DND-41 (cell line): Measurements from ENCODE around the gene OR8S1.

Source experiments
- ATAC-seq: fragments of 200-7000 bp; cut with Tn5 transposase; 3 replicates; pipeline ENCODE4 v1.9.1; 2021; ENCODE audit warnings: low read depth; ENCODE audit not compliant: insufficient read depth
- DNase-seq: peaks from one replicate; pipeline ENCODE4 v3.0.0-alpha.2; 2020
- H2AFZ ChIP-seq: 2 replicates; pipeline ENCODE4 v1.6.0; 2012; ENCODE audit warnings: low read depth, low read length
- H3K27ac ChIP-seq: 2 replicates; pipeline ENCODE4 v1.5.1; 2012; ENCODE audit warnings: low read length, inconsistent platforms
- H3K27me3 ChIP-seq: fragments of 200-600 bp; sonication (generic); 2 replicates; pipeline ENCODE4 v1.6.0; 2012; ENCODE audit warnings: low read length, mild to moderate bottlenecking, inconsistent platforms; ENCODE audit not compliant: insufficient read depth, poor library complexity
- H3K36me3 ChIP-seq: 2 replicates; pipeline ENCODE4 v1.5.1; 2012; ENCODE audit warnings: low read length, inconsistent platforms; ENCODE audit not compliant: insufficient read depth
- H3K4me1 ChIP-seq: 2 replicates; pipeline ENCODE4 v1.5.1; 2012; ENCODE audit warnings: mild to moderate bottlenecking, low read length; ENCODE audit not compliant: insufficient read depth
- H3K4me2 ChIP-seq: 2 replicates; pipeline ENCODE4 v1.6.0; 2012; ENCODE audit warnings: mild to moderate bottlenecking, moderate library complexity, low read length, inconsistent platforms; ENCODE audit not compliant: insufficient read depth
- H3K4me3 ChIP-seq, 2 experiments: fragments of 200-600 bp in 1 of 2; shearing (Covaris generic) in 1 of 2; 2 replicates each; pipeline ENCODE4 v1.5.1; 2012 to 2016; ENCODE audit warnings: inconsistent platforms in 2 of 2, low read length in 2 of 2, mild to moderate bottlenecking in 2 of 2, low read depth in 1 of 2, moderate library complexity in 1 of 2
- H3K79me2 ChIP-seq: 2 replicates; pipeline ENCODE4 v1.6.0; 2012; ENCODE audit warnings: low read length, inconsistent platforms; ENCODE audit not compliant: insufficient read depth
- H3K9ac ChIP-seq: 2 replicates; pipeline ENCODE4 v1.6.0; 2012; ENCODE audit warnings: low read depth, mild to moderate bottlenecking, inconsistent platforms, low read length, moderate library complexity
- H3K9me3 ChIP-seq: 2 replicates; pipeline ENCODE4 v1.5.1; 2012; ENCODE audit warnings: low read length, moderate library complexity, mild to moderate bottlenecking, inconsistent platforms; ENCODE audit not compliant: insufficient read depth, severe bottlenecking
- H4K20me1 ChIP-seq: 2 replicates; pipeline ENCODE4 v1.6.0; 2012; ENCODE audit warnings: low read length; ENCODE audit not compliant: insufficient read depth
- EZH2 ChIP-seq: IDR thresholded peaks from 3 replicates; pipeline ENCODE4 v1.6.1; 2012; ENCODE audit warnings: borderline replicate concordance, low read depth, mild to moderate bottlenecking, moderate library complexity, low read length, inconsistent platforms; ENCODE audit not compliant: severe bottlenecking
- TF ChIP-seq, protein P1 (sequence below): IDR thresholded peaks from 2 replicates; pipeline ENCODE4 v1.5.1; 2012; ENCODE audit warnings: borderline replicate concordance, low read length, moderate library complexity, mild to moderate bottlenecking; ENCODE audit not compliant: poor library complexity, severe bottlenecking; ENCODE audit errors: extremely low read depth

The OR8S1 gene, protein sequence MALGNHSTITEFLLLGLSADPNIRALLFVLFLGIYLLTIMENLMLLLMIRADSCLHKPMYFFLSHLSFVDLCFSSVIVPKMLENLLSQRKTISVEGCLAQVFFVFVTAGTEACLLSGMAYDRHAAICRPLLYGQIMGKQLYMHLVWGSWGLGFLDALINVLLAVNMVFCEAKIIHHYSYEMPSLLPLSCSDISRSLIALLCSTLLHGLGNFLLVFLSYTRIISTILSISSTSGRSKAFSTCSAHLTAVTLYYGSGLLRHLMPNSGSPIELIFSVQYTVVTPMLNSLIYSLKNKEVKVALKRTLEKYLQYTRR

DNA sequence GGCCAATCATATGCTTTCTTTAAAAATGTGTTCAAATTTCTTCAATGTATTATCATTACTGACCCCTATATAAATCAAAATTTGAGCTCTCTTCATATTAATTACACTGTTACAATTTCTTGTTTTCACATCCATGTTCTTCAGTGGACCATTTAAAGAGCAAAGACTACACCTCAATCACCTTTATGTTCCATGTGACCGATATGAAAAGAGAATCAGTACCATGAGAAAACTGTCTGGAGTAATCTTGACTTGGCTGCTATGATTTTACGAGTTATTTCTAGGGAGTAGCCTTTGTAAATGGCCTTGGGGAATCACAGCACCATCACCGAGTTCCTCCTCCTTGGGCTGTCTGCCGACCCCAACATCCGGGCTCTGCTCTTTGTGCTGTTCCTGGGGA lies at the start of gene OR8S1:
Gene OR8S1 (plus strand): TSS at position 301 of the 400 bp plus-strand sequence. CDS start 0 bp downstream, at position 301.
- H3K9ac ChIP-seq, result no peak within 1 kb of the TSS
- no peak within 1 kb of the TSS for H3K4me2 ChIP-seq
- no peaks in the 10 kb centered on the region for H3K9me3 ChIP-seq
- DNase-seq (no peak), ATAC-seq (no peak)
- H3K27ac ChIP-seq, result no peak within 1 kb of the TSS
- TF ChIP-seq EZH2, result no peak
- TF ChIP-seq, protein P1, sequence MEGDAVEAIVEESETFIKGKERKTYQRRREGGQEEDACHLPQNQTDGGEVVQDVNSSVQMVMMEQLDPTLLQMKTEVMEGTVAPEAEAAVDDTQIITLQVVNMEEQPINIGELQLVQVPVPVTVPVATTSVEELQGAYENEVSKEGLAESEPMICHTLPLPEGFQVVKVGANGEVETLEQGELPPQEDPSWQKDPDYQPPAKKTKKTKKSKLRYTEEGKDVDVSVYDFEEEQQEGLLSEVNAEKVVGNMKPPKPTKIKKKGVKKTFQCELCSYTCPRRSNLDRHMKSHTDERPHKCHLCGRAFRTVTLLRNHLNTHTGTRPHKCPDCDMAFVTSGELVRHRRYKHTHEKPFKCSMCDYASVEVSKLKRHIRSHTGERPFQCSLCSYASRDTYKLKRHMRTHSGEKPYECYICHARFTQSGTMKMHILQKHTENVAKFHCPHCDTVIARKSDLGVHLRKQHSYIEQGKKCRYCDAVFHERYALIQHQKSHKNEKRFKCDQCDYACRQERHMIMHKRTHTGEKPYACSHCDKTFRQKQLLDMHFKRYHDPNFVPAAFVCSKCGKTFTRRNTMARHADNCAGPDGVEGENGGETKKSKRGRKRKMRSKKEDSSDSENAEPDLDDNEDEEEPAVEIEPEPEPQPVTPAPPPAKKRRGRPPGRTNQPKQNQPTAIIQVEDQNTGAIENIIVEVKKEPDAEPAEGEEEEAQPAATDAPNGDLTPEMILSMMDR, result no peak
- no peak within 1 kb of the TSS for H3K4me3 ChIP-seq
- H4K20me1 ChIP-seq, result no peaks in the 10 kb centered on the region
- H3K79me2 ChIP-seq, result no peaks in the 10 kb centered on the region
- no peaks in the 10 kb centered on the region for H3K27me3 ChIP-seq
- no peak within 1 kb of the TSS for H2AFZ ChIP-seq
- H3K36me3 ChIP-seq, result no peaks in the 10 kb centered on the region
- no peaks in the 10 kb centered on the region for H3K4me1 ChIP-seq

DNA sequence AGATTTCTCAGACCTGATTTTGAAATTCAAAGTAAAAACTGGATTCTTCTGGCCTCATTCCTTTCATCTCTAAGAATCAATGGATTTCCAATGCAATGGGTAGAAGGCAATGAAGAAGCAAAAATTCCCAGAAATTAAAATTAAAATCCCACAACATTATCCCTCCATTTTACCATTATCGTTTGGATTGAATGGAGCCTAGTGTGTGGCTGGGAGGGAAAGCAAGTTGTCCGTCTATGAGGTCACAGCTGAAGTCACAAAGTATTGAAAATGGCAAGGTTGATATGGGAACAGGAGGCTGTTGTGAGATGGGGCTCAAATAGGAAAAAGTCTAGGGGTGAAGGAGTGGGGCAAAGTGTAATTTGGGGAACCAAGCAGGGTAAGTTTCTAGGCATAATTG lies 43.2 kb upstream of the OR8S1 start, which contains the start of gene C12orf54:
Gene C12orf54 (plus strand): TSS at position 301 of the 400 bp plus-strand sequence. CDS start 799 bp downstream, outside the sequence.
- Histone ChIP-seq H3K4me1 (no peaks in the 10 kb centered on the region), H3K9ac (no peak within 1 kb of the TSS), H3K4me2 (no peak within 1 kb of the TSS), H4K20me1 (no peaks in the 10 kb centered on the region), H3K27me3 (no peaks in the 10 kb centered on the region), H3K27ac (no peak within 1 kb of the TSS), H3K4me3 (no peak within 1 kb of the TSS), H2AFZ (no peak within 1 kb of the TSS), H3K36me3 (no peaks in the 10 kb centered on the region), H3K79me2 (no peaks in the 10 kb centered on the region), H3K9me3 (no peaks in the 10 kb centered on the region)
- no peak for DNase-seq
- TF ChIP-seq, protein P1, result no peak
- no peak for TF ChIP-seq EZH2
- ATAC-seq, result no peak

DNA sequence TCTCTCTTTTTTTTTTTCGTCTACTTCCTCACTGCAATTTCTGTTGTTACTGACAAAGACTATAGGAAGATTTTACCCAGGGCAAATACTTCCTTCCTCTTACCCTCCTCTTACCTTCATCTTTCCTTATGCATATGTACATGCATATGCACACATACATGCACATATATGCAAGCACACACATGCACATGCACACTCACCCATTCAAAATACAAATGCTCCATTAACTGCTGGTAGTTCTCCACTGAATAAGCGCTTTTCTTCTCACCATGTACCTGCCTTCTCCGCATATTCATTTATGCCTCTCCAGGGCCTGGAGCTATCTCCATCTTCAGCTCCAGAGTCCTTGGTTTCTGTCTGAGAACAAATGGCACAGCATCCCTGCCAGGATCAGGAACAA lies 42.5 kb upstream of the OR8S1 start:
- no peak overlapping the region for H3K9ac ChIP-seq
- no peak overlapping the region for H3K27ac ChIP-seq
- TF ChIP-seq, protein P1, result no peak
- TF ChIP-seq EZH2, result no peak
- no peak overlapping the region for H3K4me2 ChIP-seq
- no peak overlapping the region for H2AFZ ChIP-seq
- no peak overlapping the region for H3K4me3 ChIP-seq
- H3K27me3 ChIP-seq, result no peaks in the 10 kb centered on the region
- H3K9me3 ChIP-seq, result no peaks in the 10 kb centered on the region
- no peaks in the 10 kb centered on the region for H4K20me1 ChIP-seq
- DNase-seq, result no peak
- H3K36me3 ChIP-seq, result no peaks in the 10 kb centered on the region
- H3K4me1 ChIP-seq, result no peaks in the 10 kb centered on the region
- no peaks in the 10 kb centered on the region for H3K79me2 ChIP-seq
- ATAC-seq, result no peak
